Measurements from ENCODE around the gene SDCBP2.
A peak's percentile ranks its signal among the peaks of the same experiment; 100 is the strongest.

SDCBP2 gene

DNA sequence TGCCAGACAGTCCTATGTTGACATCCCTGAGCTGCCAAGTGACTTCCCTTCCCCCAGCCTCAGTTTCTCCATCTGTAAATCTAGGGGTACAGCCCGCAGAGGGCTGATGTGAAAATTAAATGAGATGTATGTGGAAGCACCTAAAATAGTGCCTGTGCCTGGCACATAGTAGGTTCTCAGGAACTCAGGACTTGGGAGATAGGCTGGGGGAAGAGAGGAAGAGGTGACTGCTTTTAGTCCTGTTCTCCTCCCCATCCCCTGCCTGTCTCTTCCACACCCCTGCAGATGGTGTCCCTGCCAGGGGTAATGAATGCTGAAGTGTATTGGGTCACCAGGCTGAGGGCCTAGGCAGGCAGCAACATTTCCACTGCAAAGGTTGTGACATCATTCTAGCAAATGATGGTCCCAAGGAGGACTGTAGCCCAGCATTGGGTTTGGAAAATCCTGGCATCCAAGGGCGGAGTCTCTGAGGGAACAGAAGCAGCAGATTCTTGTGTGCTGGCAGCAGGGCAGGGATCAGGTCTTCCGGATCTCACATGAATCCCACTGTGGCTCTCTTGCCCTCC is 61.0 kb downstream of the SDCBP2 start:
- Histone ChIP-seq H3K4me3 (replicated peaks; ENCODE audit: low read depth, low read length) (no peak overlapping the region), H3K27me3 (replicated peaks; ENCODE audit: control insufficient read depth, insufficient read depth, low read length) (no peaks in the 10 kb centered on the region), H3K36me3 (ENCODE audit: control insufficient read depth, insufficient read depth, low read length) (no peaks in the 10 kb centered on the region)
- DNase-seq (ENCODE audit: extremely low read depth, insufficient read length) = no peak
- TF ChIP-seq, protein P1, sequence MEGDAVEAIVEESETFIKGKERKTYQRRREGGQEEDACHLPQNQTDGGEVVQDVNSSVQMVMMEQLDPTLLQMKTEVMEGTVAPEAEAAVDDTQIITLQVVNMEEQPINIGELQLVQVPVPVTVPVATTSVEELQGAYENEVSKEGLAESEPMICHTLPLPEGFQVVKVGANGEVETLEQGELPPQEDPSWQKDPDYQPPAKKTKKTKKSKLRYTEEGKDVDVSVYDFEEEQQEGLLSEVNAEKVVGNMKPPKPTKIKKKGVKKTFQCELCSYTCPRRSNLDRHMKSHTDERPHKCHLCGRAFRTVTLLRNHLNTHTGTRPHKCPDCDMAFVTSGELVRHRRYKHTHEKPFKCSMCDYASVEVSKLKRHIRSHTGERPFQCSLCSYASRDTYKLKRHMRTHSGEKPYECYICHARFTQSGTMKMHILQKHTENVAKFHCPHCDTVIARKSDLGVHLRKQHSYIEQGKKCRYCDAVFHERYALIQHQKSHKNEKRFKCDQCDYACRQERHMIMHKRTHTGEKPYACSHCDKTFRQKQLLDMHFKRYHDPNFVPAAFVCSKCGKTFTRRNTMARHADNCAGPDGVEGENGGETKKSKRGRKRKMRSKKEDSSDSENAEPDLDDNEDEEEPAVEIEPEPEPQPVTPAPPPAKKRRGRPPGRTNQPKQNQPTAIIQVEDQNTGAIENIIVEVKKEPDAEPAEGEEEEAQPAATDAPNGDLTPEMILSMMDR (IDR thresholded peaks at IDR 0.05; ENCODE audit: insufficient read depth, low read length, poor library complexity, severe bottlenecking) = no peak

DNA sequence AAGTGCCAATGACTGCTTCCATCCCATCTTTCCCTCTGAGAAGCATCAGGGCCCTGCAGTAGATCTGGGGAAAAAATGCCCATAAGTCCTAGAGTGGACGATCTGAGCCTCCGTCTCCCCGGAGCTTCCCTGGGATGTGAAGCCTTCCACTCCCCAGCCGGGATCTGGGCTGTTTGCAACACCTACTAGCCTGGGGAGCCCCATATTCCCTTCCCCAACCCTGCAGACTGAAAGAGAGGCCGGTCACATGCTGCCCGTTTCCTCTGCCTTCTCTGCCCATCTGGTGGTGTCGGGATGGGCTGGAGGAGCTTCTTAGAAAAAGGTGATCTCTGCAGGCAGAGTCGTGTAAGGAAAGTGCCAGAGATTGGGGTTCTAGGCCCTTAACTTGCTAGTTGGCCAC is 61.8 kb downstream of the SDCBP2 start:
- H3K27me3 ChIP-seq (replicated peaks; ENCODE audit: control insufficient read depth, insufficient read depth, low read length) = no peaks in the 10 kb centered on the region
- TF ChIP-seq, protein P1 (IDR thresholded peaks at IDR 0.05; ENCODE audit: insufficient read depth, low read length, poor library complexity, severe bottlenecking) = no peak
- no peak for DNase-seq (ENCODE audit: extremely low read depth, insufficient read length)
- H3K36me3 ChIP-seq (ENCODE audit: control insufficient read depth, insufficient read depth, low read length) = no peaks in the 10 kb centered on the region
- no peak overlapping the region for H3K4me3 ChIP-seq (replicated peaks; ENCODE audit: low read depth, low read length)

DNA sequence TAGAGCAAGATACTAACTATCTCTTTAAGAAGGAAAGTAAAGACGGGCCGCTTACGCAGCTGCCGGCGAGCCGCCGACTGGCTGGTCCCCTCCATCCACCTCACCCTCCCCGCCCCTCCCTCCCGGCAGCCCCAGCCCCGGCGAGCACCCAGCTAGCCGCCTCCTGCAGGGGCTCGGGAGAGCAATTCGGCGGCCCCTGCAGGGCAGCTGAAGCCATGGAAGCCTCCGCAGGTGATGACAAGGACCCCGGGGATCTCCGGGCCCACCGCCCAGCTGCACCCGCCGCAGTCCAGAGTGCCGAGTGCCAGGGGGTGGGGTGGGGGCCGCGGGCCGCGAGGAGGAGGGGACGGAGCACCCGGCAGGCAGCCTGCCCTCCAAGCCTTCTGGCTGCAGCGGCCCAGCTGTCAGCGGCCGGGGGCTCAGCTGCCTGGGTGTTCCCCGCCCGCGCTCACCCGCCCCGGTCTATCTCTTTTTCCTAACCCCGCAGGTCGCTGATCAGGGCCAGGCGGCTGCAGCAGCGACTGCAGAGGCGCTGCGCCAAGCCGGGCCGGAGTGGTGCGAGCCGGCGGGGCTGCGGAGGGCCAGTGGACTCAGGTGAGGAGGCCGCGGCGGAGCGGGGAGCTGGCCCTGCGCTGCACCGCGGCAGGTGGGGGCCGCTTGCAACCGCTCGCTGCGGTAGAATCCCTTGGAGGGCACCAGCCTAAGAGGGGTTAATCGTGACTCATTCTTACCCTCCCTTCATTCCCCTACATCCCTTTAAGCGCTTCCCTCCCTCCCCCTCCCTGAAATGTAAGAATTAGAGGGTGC is 62.6 kb downstream of the SDCBP2 start, which contains the start of gene SNPH:
TSS of gene SNPH (plus strand) at position 128 of the 807 bp plus-strand sequence. CDS start 29,946 bp downstream, outside the sequence.
- peak; percentile 68 for DNase-seq (ENCODE audit: extremely low read depth, insufficient read length)

DNA sequence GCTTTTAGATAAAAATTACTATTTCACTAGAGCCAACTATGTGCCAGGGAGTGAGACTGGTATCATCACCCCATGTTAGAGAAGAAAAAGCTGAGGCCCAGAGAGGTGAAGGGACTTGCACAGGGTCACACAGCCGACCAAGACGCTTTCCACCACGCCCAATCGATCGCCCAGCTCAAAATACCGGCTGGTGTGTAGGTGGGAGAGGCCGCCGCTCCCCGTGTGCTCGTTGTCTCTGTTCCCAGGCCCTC is 63.1 kb downstream of the SDCBP2 start:
- DNase-seq (ENCODE audit: extremely low read depth, insufficient read length) = no peak
- Histone ChIP-seq H3K27me3 (replicated peaks; ENCODE audit: control insufficient read depth, insufficient read depth, low read length) (no peaks in the 10 kb centered on the region), H3K36me3 (ENCODE audit: control insufficient read depth, insufficient read depth, low read length) (no peaks in the 10 kb centered on the region), H3K4me3 (replicated peaks; ENCODE audit: low read depth, low read length) (peak overlapping the region; percentile 68)
- TF ChIP-seq, protein P1 (IDR thresholded peaks at IDR 0.05; ENCODE audit: insufficient read depth, low read length, poor library complexity, severe bottlenecking) = no peak

More for the DNA sequence above, 62.6 kb downstream of the SDCBP2 start, which contains the start of gene SNPH:
- Histone ChIP-seq H3K27me3 (replicated peaks; ENCODE audit: control insufficient read depth, insufficient read depth, low read length) (no peaks in the 10 kb centered on the region), H3K4me3 (replicated peaks; ENCODE audit: low read depth, low read length) (peak within 1 kb of the TSS; percentile 68), H3K36me3 (ENCODE audit: control insufficient read depth, insufficient read depth, low read length) (no peaks in the 10 kb centered on the region)
- TF ChIP-seq, protein P1 (IDR thresholded peaks at IDR 0.05; ENCODE audit: insufficient read depth, low read length, poor library complexity, severe bottlenecking) = no peak

DNA sequence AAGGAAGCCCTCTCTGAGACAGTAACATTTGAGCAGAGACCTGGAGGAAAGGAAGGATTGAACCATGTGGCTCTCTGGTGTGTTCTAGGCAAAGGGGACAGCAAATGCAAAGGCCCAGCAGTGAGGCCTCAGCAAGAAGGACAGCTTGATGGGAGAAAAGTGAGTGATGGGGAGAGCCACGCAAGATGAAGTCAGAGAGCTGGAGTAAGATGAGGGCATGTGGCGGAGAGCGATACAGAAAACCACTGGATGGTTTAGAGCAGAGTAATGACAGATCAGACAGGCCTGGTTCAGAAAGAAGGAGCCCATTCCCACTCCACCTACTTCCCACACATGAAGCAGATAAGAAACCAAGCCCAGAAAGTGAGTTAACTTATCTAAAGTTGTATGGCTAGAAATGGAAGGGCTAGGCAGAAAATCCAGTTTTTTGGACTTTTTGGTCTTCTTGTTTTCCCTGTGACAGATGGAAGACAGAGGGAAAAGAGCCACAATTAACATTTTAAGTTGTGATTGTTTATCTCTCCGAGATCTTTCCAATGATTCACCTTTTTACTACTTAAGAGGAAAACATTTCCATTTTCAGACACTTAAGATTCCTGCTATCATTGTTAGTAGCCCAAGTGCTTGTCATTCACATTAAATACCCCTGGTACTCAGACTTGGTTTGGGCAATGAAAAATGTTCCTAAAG is 63.6 kb downstream of the SDCBP2 start:
- Histone ChIP-seq H3K4me3 (replicated peaks; ENCODE audit: low read depth, low read length) (peak overlapping the region; percentile 68), H3K36me3 (ENCODE audit: control insufficient read depth, insufficient read depth, low read length) (no peaks in the 10 kb centered on the region), H3K27me3 (replicated peaks; ENCODE audit: control insufficient read depth, insufficient read depth, low read length) (no peaks in the 10 kb centered on the region)
- TF ChIP-seq, protein P1 (IDR thresholded peaks at IDR 0.05; ENCODE audit: insufficient read depth, low read length, poor library complexity, severe bottlenecking) = no peak
- no peak for DNase-seq (ENCODE audit: extremely low read depth, insufficient read length)

Measured in GM06990 (cell line).